GM19099 (cell line): ENCODE data around the gene GNLY.

Experiments
- POLR2A ChIP-seq: IDR thresholded peaks from 3 replicates; pipeline ENCODE4 v1.6.1; 2011; ENCODE audit warnings: low read depth; ENCODE audit not compliant: insufficient read length; ENCODE audit errors: extremely low read depth

GNLY gene

GRCh38 chr2:85710687-85711577 lies 16.8 kb downstream of the GNLY start:
- no peak for TF ChIP-seq POLR2A

DNA sequence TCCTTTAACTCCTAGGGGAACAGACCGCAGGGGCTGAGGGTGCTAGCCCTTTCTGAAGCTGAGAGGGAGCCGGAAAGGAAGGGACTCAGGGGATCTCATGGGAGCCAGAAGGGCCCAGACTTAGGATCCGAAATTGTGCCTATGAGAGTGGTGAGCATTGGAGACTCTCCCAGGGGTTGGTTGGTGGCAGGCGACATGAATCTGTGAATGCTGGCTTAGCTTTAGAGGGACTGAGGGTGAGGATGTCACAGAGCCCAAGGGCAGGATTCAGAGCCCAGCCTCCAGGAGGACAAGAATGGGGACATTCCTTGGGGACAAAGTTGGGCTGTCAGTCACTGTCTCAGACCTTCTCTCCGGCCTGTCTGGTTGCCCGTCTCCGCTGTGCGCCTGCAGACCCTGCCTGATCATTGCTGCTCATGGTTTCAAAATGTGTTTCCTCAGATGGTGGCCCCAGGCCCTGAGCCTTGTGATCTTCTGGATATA lies 17.5 kb downstream of the GNLY start:
- no peak for TF ChIP-seq POLR2A

GRCh38 chr2:85712336-85712735 lies 18.2 kb downstream of the GNLY start:
- TF ChIP-seq POLR2A, result no peak

DNA sequence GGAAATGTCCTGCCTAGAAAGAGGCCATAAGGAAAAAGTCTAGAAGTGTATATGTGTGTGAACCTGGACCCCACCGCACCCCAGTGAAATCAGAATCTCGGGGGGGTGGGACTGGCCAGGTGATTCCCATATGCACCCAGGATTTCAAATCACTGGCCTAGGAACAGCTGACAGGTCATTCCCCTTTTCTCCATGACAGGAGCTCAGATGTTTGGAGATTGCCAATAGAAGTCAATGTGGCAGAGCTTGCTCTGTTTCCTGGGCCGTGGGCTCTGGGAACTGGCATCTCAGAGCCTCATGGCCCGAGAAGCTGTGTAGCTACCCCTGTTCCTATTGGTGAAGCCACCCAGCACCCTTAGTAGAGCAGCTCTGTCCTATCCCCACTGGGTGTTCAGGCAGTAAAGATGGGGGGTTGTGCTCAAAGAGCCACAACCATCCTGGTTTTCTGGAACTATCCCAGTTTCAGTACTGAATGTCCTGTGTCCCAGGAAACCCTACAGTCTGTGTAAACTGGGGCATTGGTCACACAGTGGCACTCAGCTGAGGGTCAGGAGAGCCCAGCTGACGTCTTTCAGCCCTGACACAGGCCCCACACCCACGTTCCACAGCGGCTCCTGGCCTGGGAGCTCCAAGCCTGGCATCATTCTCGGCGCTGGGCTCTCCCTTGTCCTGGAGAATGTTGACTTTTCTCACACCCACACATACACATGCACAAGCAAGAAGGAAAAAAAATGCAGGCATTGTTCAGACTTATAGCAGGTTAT lies 18.9 kb downstream of the GNLY start:
- TF ChIP-seq POLR2A, result no peak

- TF ChIP-seq POLR2A, result no peak
These were observed 19.7 kb downstream of the GNLY start for GRCh38 chr2:85713836-85714235.

DNA sequence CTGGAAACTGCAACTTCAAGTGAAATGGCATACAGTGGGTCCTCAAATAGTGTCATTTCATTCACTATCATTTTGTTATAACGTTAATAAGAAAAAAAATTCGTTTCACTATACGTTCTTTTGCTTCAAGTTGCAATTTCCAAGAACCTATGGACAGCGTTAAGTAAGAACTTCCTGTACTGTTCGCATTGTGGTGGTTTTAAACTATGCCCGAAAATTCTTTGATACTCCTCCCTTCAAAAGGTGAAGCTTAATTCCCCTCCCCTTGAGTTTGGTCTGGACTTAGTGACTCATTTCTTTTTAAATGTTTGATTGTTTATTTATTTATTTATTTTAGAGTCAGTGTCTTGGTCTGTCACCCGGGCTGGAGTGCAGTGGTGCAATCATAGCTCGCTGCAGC lies 20.7 kb downstream of the GNLY start:
- no peak for TF ChIP-seq POLR2A

DNA sequence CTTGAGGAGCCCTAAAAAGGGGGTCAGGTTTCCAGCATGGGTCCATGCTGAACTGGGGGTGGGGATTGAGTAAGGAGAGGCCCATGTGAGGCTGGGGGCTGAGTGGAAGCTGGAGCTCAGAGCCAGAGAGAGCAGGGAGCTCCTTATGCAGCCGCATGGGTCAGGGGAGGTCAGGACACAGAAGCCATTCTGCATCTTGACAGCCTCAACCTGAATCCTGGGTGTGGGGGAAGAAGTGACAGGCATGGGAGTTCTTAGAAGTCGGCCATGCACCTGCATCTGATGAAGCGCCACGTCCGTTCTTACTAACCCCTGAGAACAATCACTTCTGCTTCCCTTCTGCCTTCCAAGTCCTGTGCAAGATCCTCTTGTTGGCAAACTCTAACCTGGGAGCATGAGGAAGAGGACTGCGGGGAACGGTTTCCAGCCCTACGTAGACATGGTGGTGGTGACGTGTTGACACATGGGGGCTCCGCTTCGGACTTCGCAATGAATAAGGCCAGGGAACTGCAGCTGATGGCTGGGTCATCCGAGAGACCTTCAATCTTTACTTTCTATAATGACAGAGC lies 22.3 kb downstream of the GNLY start:
- no peak for TF ChIP-seq POLR2A

- no peak for TF ChIP-seq POLR2A
These were observed 23.3 kb downstream of the GNLY start for GRCh38 chr2:85717308-85718008.

- TF ChIP-seq POLR2A, result no peak
These were observed 23.8 kb downstream of the GNLY start for GRCh38 chr2:85718009-85718391.

GRCh38 chr2:85718885-85719492 lies 24.8 kb downstream of the GNLY start:
- TF ChIP-seq POLR2A, result no peak

- TF ChIP-seq POLR2A, result no peak
These were observed 25.6 kb downstream of the GNLY start for GRCh38 chr2:85719609-85720240.

- TF ChIP-seq POLR2A, result no peak
These were observed 26.4 kb downstream of the GNLY start for GRCh38 chr2:85720533-85720932.

DNA sequence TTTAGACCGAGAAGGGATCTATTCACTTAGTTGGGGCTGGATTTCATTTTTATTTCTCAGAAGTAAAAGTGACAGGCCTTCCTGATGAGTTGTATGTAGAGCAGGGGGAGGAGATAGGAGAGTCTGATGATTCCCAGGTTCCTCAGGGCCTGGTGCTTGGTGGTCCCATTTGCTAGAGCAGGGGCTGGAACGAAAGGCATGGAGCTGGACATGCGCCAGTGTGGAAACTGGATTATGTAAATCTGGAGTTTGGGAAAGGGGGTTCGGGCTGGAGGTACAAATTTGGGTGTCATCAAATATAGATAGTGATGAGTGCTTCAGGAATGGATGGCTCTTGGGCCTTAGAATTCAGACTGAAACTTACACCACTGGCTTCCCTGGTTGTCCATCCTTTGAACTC lies 27.5 kb downstream of the GNLY start:
- TF ChIP-seq POLR2A, result no peak

- TF ChIP-seq POLR2A, result no peak
These were observed 28.4 kb downstream of the GNLY start for GRCh38 chr2:85722519-85722918.
